NCI-H524 (cell line): Measurements from ENCODE around the gene AMPD1.

Source experiments
- DNase-seq, 2 experiments: peaks; one replicate each; lab custom pipeline; 2025; lab: John Stamatoyannopoulos, UW

Gene AMPD1

GRCh38 chr1:114696810-114697209 lies 1.5 kb upstream of the AMPD1 start:
- no peak for DNase-seq

- DNase-seq = no peak
Observed at GRCh38 chr1:114694540-114695310, 621 bp downstream of the AMPD1 start.

- DNase-seq = no peak
Observed at GRCh38 chr1:114692947-114693346, 2.4 kb downstream of the AMPD1 start.

GRCh38 chr1:114691061-114691460 lies 4.3 kb downstream of the AMPD1 start:
- DNase-seq = no peak

GRCh38 chr1:114690148-114690547 lies 5.2 kb downstream of the AMPD1 start:
- DNase-seq = no peak

- DNase-seq = no peak
Observed at GRCh38 chr1:114688526-114688925, 6.8 kb downstream of the AMPD1 start.

GRCh38 chr1:114685851-114686250 lies 9.5 kb downstream of the AMPD1 start:
- no peak for DNase-seq

- no peak for DNase-seq
Observed at GRCh38 chr1:114677691-114678090, 17.7 kb downstream of the AMPD1 start.

GRCh38 chr1:114676115-114676514 lies 19.2 kb downstream of the AMPD1 start:
- no peak for DNase-seq

GRCh38 chr1:114671939-114672275 lies 23.4 kb downstream of the AMPD1 start:
- DNase-seq = no peak

- DNase-seq = peak in 1 of 2 experiments; percentile 17
Observed at GRCh38 chr1:114671011-114671938, 24.1 kb downstream of the AMPD1 start.

- DNase-seq = peak; percentile 56 to 75
Observed at GRCh38 chr1:114670083-114671010, 25.0 kb downstream of the AMPD1 start.

GRCh38 chr1:114669562-114670082 lies 25.7 kb downstream of the AMPD1 start, which contains the start of gene DENND2C:
TSS of gene DENND2C (minus strand) at chr1:114670049. CDS start at chr1:114625984, 44,065 bp downstream.
- DNase-seq = peak; percentile 31 to 66

- peak in 1 of 2 experiments; percentile 25 for DNase-seq
Observed at GRCh38 chr1:114668784-114669561, 26.4 kb downstream of the AMPD1 start.

- DNase-seq = no peak
Observed at GRCh38 chr1:114668373-114668772, 27.0 kb downstream of the AMPD1 start.

- DNase-seq = no peak
Observed at GRCh38 chr1:114666954-114667353, 28.4 kb downstream of the AMPD1 start.

GRCh38 chr1:114660238-114660637 lies 35.1 kb downstream of the AMPD1 start:
- no peak for DNase-seq

GRCh38 chr1:114651893-114652292 lies 43.5 kb downstream of the AMPD1 start:
- DNase-seq = no peak

GRCh38 chr1:114648503-114648902 lies 46.8 kb downstream of the AMPD1 start:
- no peak for DNase-seq

- no peak for DNase-seq
Observed at GRCh38 chr1:114641377-114641776, 54.0 kb downstream of the AMPD1 start.

GRCh38 chr1:114638910-114639309 lies 56.4 kb downstream of the AMPD1 start:
- DNase-seq = no peak
